GDM1 (cell line): ENCODE measurements around the gene GATC.
"Not testable (repeated sequence)": the region's sequence is repeated elsewhere in the genome, so short reads cannot be mapped to it uniquely, and the experiment has no call there.

Source experiments
- DNase-seq: peaks from one replicate; lab custom pipeline; 2025; lab: John Stamatoyannopoulos, UW

The GATC gene

GRCh38 chr12:120470150-120470784, 24.0 kb downstream of the GATC start:
- DNase-seq = no peak

GRCh38 chr12:120472521-120472920, 26.3 kb downstream of the GATC start:
- DNase-seq = no peak

DNA sequence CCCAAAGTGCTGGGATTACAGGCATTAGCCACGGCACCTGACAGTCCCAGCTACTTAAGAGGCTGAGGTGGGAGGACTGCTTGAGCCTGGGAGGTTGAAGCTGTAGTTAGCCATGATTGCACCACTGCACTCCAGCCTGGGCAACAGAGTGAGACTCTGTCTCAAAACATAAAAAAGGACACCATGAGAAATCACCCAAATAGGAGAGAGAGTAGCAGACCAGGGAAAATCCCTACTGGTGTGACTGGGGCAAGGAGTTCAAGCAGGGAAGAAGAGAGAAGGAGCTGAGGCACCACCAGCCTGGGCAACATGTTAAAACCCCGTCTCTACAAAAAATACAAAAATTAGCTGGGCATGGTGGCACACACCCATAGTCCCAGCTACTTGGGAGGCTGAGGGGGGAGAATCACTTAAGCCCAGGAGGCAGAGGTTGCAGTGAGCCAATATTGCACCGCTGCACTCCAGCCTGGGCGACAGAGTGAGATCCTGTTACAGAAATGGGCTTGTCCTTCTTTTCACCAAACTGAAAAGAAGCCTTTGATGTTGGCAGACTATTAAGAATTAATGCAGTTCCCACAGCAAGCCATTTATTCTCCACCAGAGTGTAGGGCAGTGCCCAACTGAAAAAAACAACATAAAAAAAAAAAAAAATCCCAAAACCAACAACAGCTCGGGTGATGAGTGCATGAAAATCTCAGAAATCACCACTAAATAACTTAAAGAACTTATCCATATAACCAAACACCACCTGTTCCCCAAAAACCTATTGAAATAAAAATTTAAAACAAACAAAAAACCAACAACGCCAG, 27.8 kb downstream of the GATC start:
- DNase-seq = no peak

GRCh38 chr12:120474616-120474960, 28.3 kb downstream of the GATC start:
- DNase-seq = peak; percentile 47

DNA sequence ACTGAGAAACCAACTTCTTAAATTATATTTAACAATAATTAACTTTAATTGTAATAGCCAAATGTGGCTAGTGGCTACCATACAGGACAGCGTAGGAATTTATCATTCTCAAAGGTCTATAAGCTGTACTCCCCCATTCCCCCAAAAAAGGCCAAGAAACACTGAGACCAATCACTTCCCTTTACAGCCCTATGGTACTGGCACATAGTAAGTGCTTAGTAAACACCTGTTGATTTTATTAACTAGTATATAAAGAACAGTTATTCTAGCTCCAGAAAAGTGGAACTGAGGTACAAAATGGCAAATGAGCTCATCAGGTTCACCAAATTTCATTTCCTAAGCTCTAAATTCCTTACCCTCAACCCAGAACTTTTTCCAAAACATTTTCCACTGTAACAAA, 29.4 kb downstream of the GATC start:
- no peak for DNase-seq

- DNase-seq = no peak
Measured at GRCh38 chr12:120479458-120479857, 33.2 kb downstream of the GATC start.

DNA sequence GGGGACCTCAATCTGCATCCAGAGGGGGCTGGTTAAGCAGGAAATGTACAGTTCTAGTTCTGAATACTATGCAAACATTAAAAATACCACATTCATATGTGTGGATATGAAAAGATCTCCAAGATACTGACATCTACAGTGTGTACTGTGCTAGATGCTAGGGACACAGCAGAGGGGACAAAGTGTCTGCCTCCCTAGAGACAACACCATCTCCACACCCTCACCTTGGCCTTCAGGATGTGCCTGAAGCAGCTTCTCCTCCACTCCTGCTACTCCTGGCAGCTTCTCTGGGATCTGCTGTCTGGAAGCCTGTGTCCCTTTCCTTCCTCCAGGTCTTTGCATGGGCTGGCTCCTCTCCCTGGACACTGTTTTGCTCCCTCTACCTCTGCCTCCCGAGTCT, 34.0 kb downstream of the GATC start:
- DNase-seq = no peak

DNA sequence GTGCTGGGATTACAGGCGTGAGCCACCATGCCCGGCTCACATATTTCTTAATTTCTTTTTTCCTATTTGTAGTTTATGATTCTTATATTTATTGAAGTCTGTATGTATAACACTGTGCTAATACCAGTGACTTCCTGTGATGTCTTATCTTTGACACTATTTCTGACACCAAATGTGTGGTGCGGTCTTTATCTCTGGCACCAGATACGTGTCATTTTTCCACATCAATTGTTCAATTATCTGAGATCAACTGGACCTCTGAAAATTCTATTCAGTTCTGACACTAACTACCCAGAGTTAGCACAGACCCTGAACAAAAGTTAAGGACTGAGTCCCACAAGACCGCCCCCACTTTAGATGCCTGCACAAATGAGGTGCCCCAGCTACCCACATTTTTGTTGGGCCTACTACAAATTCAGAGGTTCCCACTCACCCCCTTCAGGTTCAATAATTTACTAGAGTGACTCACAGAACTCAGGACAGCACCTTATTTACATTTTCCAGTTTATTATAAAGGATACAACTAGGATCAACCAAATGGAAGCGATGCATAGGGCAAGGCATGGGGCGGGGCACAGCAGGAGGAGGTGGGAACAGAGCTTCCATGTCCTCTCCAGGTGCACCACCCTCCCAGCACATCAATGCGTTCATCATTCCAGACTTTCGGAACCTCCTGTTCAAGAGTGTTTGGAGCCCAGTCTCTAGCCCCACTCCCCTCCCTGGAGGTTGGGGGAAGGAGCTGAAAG, 35.0 kb downstream of the GATC start:
- DNase-seq = no peak

- peak; percentile 21 for DNase-seq
Measured at GRCh38 chr12:120483621-120484020, 37.4 kb downstream of the GATC start.

DNA sequence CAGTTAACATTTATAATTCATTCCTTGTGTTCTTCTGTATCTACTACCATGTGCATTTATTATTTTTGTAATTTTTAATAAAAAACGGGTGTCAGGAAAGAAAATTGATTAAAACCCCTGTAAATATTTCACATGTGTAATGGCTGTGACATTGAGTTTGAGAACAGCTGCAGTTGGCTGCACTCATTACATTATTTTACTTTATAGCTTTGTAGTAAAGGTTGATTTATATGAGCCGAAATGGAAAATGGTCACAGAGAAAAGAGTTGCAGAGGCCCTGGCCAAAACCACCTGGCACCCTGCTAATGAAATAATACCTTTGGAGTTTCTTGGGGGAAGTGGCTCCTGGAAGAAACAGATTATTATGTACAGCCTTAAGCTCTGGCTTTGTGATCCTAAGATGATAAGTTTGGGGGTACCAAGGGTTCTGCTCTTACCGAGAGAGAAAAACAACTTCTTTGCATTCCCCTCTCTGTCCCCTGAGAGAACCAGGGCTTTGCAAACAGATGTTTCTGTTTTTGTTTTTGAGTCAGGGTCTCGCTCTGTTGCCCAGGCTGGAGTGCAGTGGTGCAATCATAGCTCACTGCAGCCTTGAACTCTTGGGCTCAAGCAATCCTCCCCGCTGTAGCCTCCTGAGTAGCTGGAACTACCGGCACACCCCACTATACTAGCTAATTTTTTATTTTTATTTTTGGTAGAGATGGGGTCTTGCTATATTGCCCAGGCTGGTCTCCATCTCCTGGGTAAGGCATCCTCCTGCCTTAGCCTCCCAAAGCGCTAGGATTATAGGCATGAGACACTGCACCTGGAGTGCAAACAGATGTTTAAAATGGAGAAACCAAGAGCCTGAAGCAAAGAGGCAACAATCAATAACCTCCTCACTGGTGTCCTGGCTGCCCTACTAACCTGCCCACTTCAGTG, 40.0 kb downstream of the GATC start:
- no peak for DNase-seq

- DNase-seq = not testable (repeated sequence)
Measured at GRCh38 chr12:120487552-120487951, 41.3 kb downstream of the GATC start.

GRCh38 chr12:120488057-120488640, 41.9 kb downstream of the GATC start:
- no peak for DNase-seq

- no peak for DNase-seq
Measured at GRCh38 chr12:120489018-120489417, 42.8 kb downstream of the GATC start.

DNA sequence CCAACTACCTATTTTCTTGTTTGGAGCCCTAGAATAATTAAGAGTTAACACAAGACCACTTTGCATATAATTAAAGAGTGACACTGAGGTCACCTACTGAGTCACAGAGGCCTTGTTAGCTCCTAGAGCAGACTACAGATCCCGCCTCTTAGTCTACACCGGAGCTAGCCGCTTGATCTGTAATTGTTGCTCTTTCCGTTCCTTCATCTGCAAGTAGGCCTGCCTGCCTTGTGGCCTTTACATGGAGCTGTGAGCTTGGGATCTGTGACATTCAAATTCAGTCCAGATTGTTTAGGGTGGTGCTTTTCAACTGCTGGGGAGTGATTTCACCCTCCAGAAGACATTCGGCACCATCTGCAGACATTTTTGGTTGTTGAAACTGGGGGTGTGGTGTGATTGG, 44.1 kb downstream of the GATC start:
- DNase-seq = no peak

- DNase-seq = no peak
Measured at GRCh38 chr12:120490833-120491512, 44.7 kb downstream of the GATC start.

DNA sequence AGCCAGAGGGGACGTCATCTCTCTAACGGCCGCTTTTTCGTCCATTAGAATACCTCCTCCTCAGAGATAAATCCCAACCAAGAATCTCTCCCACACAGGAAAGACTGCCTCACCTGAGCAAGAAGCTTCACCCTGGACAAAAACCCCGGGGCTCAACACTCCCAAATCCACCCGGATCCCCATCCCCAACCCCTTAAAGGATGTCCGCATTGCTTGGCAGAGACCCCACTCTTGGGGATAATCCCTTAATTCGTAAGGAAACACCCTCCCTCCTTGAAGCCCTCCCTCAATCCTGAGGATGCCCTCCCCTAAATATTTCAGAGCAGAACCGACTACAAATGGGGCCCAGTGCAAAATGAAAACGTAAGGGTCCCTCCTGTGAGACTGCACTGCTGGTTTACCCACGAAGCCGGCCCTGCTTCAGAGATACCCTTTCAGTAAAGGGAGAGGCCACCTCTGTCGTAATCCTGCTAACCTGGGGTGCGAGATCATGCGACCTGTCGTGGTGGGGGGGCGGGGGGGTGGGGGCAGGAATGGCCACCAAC, 49.0 kb downstream of the GATC start:
- DNase-seq = no peak

- DNase-seq = peak; percentile 93
Measured at GRCh38 chr12:120495731-120496412, 49.6 kb downstream of the GATC start, which contains the start of gene DYNLL1. DYNLL1 (plus strand) TSS chr12:120496113; CDS start chr12:120496422, 309 bp downstream.

DNA sequence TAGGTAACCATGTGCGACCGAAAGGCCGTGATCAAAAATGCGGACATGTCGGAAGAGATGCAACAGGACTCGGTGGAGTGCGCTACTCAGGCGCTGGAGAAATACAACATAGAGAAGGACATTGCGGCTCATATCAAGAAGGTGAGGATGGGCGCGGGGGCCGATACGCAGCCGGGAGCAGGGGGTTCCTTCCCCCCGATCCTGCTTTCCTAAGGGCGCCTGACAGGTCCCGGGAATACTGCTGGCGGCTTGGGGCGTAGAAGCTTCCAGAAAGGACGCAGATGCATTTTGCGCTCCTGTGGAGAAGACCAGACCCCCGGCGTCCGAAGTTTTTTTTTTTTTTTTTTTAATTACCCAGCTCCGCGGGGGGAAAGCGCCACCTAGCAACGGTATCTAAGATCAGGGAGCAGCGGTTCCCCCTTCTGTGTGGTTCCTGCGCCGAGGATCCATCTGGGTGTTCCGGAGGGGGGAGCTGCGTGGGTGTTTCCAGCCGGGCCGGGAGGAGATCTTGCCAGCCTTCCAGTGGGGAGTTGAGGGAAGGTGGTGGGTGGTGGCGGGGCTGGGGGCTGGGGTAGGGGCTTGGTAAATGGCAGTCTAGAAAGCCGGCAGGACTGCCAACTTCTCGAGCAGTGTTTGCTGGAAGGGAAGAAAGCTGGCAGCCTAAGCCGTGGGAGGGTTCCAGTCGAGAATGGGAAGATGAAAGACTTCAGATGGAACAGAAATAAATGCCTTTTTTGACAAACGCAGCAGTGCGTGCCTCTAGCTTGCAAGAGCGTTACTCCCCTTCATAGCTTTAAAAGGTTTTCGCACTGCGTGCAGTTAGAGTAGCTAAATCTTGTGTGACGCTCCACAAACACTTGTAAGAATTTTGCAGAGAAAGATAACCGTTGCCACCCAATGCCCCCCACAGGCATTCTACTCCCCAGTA, 50.4 kb downstream of the GATC start:
- no peak for DNase-seq
